ENCODE measurements around the gene BASP1. TPM values are rescaled to one million over a fixed set of nuclear protein-coding genes. Genes with fewer than 3 reads are reported as not detected.

BASP1 gene
- 1 to 10 TPM; 3.9 to 8.1 TPM for total RNA-seq

DNA sequence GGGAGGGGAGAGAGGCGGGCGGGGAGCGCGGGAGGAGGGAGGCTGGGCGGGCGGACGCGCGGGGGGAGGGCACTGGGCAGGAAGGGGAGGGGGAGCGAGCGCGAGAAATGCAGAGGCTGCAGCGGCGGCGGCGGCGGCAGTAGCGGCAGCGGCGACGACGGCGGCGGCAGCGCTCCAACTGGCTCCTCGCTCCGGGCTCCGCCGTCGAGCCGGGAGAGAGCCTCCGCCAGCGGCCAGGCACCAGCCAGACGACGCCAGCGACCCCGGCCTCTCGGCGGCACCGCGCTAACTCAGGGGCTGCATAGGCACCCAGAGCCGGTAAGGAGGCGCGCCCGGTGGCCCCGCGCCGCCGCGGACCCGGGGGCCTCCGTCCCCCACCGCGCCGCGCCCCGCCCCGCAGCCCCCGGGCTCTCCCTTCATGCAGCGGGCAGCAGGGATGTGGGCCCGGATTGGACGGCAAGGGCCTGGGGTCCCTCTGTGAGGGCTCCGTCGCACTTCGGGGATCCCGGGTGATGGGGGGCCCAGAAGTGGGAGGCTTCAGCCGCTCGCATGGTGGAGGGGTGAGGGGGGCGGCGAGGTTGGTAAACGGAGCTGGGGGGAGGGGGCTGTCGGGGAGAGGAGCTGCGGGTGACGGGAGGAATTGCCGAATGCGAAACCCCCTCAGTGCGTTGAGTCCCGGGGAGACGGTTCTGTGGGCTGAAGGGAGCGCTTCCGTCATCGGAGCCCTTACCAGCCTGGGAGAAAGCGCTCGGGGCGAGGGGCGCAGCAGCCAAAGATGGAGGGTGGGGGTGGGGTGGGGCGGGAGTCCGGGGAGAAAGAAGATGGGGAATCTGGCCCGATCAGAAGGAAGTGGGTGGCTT is at the start of gene BASP1:
Gene BASP1, plus strand, starts transcription at position 139 of the 860 bp plus-strand sequence. CDS start 57,586 bp downstream, outside the sequence.
- Mint-ChIP-seq H3K4me1 (ENCODE audit: low read depth in 2 of 2) (peaks cover 0 to 10% of the 10 kb centered on the region in 2 donors), H3K27me3 (peaks cover 14 to 19% of the 10 kb centered on the region in 2 donors), H3K9me3 (no peaks in the 10 kb centered on the region), H3K36me3 (no peaks in the 10 kb centered on the region), H3K27ac (no peak within 1 kb of the TSS), H3K4me3 (peak within 1 kb of the TSS; percentile 67)
- peak; percentile 45 to 65 for ATAC-seq
- DNase-seq (ENCODE audit: low spot score) = no peak

- no peaks in the 10 kb centered on the region for H3K27me3 Mint-ChIP-seq
- no peak overlapping the region for H3K4me3 Mint-ChIP-seq
- no peaks in the 10 kb centered on the region for H3K36me3 Mint-ChIP-seq
- DNase-seq (ENCODE audit: low spot score) = no peak
- no peak overlapping the region for H3K27ac Mint-ChIP-seq
- H3K4me1 Mint-ChIP-seq (ENCODE audit: low read depth in 2 of 2) = no peaks in the 10 kb centered on the region
- H3K9me3 Mint-ChIP-seq = peaks cover 7% of the 10 kb centered on the region
- ATAC-seq = no peak
These were observed 47.9 kb upstream of the BASP1 start for GRCh38 chr5:17169507-17169906.

GRCh38 chr5:17172791-17173190 is 44.6 kb upstream of the BASP1 start:
- Mint-ChIP-seq H3K9me3 (peaks cover 10% of the 10 kb centered on the region), H3K27ac (no peak overlapping the region), H3K27me3 (no peaks in the 10 kb centered on the region), H3K4me3 (no peak overlapping the region), H3K4me1 (ENCODE audit: low read depth in 2 of 2) (no peaks in the 10 kb centered on the region), H3K36me3 (no peaks in the 10 kb centered on the region)
- ATAC-seq (no peak), DNase-seq (ENCODE audit: low spot score) (no peak)

DNA sequence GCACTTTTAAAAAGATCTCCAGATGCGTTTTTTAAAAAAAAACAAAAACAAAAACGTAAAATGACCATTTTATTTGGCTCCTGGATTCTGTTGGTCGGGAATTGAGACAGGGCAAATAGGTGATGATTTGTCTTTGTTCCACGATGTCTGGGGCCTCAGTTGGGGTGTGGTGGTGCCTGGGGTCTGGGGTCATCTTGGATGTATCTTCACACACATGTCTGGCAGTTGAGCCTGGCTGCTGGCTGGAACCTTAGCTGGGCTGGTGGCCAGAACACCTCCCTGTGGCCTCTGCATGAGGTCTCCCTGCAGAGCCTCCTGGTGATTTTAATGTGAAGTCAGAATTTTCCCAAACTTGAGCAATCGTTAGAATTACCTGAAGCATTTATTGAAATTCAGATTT is 42.5 kb upstream of the BASP1 start:
- Mint-ChIP-seq H3K27me3 (no peaks in the 10 kb centered on the region), H3K4me1 (ENCODE audit: low read depth in 2 of 2) (no peaks in the 10 kb centered on the region), H3K9me3 (peaks cover 10% of the 10 kb centered on the region), H3K36me3 (no peaks in the 10 kb centered on the region), H3K27ac (no peak overlapping the region), H3K4me3 (no peak overlapping the region)
- ATAC-seq = no peak
- no peak for DNase-seq (ENCODE audit: low spot score)

- ATAC-seq (no peak), DNase-seq (ENCODE audit: low spot score) (no peak)
- Mint-ChIP-seq H3K27ac (no peak overlapping the region), H3K4me1 (ENCODE audit: low read depth in 2 of 2) (no peaks in the 10 kb centered on the region), H3K27me3 (no peaks in the 10 kb centered on the region), H3K36me3 (no peaks in the 10 kb centered on the region), H3K4me3 (no peak overlapping the region), H3K9me3 (peaks cover 10% of the 10 kb centered on the region)
These were observed 39.7 kb upstream of the BASP1 start for GRCh38 chr5:17177501-17178372.

DNA sequence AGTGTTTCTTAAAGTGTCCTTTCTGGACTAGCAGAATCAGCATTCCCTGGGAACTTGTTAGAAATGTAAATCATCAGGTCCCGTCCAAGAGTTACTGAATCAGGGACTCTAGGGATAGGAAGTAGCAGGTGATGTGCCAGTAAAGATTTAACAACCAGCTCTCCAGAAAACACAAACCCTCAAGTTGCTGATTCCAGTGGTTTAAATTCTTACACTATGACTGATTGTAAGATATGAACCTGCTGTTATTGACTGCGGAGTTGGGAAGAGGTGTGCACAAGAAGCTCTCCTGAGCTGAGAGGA is 39.1 kb upstream of the BASP1 start:
- Mint-ChIP-seq H3K27ac (no peak overlapping the region), H3K27me3 (no peaks in the 10 kb centered on the region), H3K9me3 (peaks cover 6% of the 10 kb centered on the region), H3K4me3 (no peak overlapping the region), H3K36me3 (no peaks in the 10 kb centered on the region), H3K4me1 (ENCODE audit: low read depth in 2 of 2) (no peaks in the 10 kb centered on the region)
- no peak for DNase-seq (ENCODE audit: low spot score)
- ATAC-seq = no peak

DNA sequence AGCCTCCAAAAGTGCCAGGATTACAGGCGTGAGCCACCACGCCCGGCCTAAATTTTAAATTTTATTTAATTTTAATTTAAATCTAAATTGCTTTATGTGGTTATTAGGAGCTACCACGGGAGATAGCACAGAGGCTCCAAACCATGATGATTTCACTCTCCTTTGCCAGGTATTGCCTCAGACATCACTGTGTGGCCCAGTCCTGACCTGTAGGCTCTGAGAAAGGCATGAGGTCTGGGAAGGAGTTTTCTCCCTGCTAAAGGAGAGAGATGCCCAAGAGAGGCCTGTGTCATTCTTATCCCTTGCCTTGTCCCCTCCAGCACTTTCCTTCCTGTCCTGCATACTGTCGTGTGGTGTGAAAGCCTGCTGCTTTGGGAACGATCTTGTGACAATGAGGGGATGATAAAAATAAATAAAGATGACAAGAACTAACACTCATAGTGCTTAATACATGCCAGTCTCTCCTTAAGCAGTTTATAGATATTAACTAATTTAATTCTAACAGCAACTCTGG is 37.0 kb upstream of the BASP1 start:
- DNase-seq (ENCODE audit: low spot score) (no peak), ATAC-seq (no peak)
- Mint-ChIP-seq H3K27ac (no peak overlapping the region), H3K4me3 (no peak overlapping the region), H3K36me3 (no peaks in the 10 kb centered on the region), H3K4me1 (ENCODE audit: low read depth in 2 of 2) (no peaks in the 10 kb centered on the region), H3K9me3 (peaks cover 6% of the 10 kb centered on the region), H3K27me3 (no peaks in the 10 kb centered on the region)

DNA sequence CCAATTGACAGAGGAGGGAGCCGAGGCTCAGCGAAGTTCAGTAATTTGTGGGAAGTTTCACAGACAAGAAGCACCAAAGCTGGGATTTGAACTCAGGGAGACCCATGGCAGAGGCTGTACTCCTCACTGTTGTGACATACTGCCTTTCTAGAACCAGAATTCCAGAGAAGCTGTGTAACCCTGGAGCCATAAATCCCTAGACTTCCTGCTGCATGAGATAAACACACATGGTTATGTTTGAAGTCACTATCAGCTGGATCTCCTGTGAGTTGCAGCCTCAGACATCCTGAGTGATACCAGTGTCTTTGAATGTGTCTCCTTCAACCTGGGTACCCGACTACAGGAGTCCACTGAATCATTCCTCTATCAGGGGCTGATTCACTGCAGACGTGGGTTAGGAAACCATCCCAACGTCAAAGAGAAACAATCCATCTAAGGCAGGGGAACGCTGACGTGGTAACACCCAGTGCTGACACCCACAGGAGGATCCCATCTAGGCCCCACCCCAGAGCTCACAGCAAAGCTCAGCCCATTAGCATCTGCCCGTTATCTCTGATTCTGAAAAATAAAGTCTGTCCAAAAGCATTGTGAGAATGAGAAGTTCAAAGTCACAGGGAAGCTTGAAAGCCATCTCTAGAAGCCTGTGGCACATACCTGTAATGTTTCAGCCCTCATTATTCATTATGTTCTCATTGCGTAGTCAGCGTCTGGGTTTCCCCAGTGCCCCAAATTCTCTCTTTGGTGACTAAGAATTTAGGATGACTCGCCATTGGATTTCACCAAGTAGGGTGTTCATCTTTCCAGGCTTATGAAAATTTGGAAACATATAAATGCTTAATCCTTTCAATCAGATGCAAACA is 36.3 kb upstream of the BASP1 start:
- no peak overlapping the region for H3K27ac Mint-ChIP-seq
- H3K9me3 Mint-ChIP-seq = peaks cover 6% of the 10 kb centered on the region
- no peak for ATAC-seq
- no peaks in the 10 kb centered on the region for H3K36me3 Mint-ChIP-seq
- no peaks in the 10 kb centered on the region for H3K27me3 Mint-ChIP-seq
- no peak overlapping the region for H3K4me3 Mint-ChIP-seq
- DNase-seq (ENCODE audit: low spot score) = no peak
- no peaks in the 10 kb centered on the region for H3K4me1 Mint-ChIP-seq (ENCODE audit: low read depth in 2 of 2)

- H3K36me3 Mint-ChIP-seq = no peaks in the 10 kb centered on the region
- peaks cover 0 to 2% of the 10 kb centered on the region in 2 donors for H3K27me3 Mint-ChIP-seq
- H3K9me3 Mint-ChIP-seq = peaks cover 3% of the 10 kb centered on the region
- H3K4me3 Mint-ChIP-seq = no peak overlapping the region
- ATAC-seq (no peak), DNase-seq (ENCODE audit: low spot score) (no peak)
- no peak overlapping the region for H3K27ac Mint-ChIP-seq
- no peaks in the 10 kb centered on the region for H3K4me1 Mint-ChIP-seq (ENCODE audit: low read depth in 2 of 2)
These were observed 34.9 kb upstream of the BASP1 start for GRCh38 chr5:17182494-17182893.

- Mint-ChIP-seq H3K27ac (no peak overlapping the region), H3K4me3 (no peak overlapping the region), H3K9me3 (peaks cover 3% of the 10 kb centered on the region), H3K36me3 (no peaks in the 10 kb centered on the region), H3K4me1 (ENCODE audit: low read depth in 2 of 2) (no peaks in the 10 kb centered on the region), H3K27me3 (peaks cover 0 to 2% of the 10 kb centered on the region in 2 donors)
- no peak for ATAC-seq
- DNase-seq (ENCODE audit: low spot score) = no peak
These were observed 34.5 kb upstream of the BASP1 start for GRCh38 chr5:17182981-17183380.

GRCh38 chr5:17183831-17184230 is 33.6 kb upstream of the BASP1 start:
- H3K4me1 Mint-ChIP-seq (ENCODE audit: low read depth in 2 of 2) = no peaks in the 10 kb centered on the region
- H3K27me3 Mint-ChIP-seq = peaks cover 0 to 2% of the 10 kb centered on the region in 2 donors
- DNase-seq (ENCODE audit: low spot score) = no peak
- ATAC-seq = no peak
- H3K27ac Mint-ChIP-seq = no peak overlapping the region
- H3K4me3 Mint-ChIP-seq = no peak overlapping the region
- no peaks in the 10 kb centered on the region for H3K36me3 Mint-ChIP-seq
- peaks cover 3% of the 10 kb centered on the region for H3K9me3 Mint-ChIP-seq

- DNase-seq (ENCODE audit: low spot score) (no peak), ATAC-seq (no peak)
- Mint-ChIP-seq H3K27ac (no peak overlapping the region), H3K4me3 (no peak overlapping the region), H3K27me3 (peaks cover 0 to 5% of the 10 kb centered on the region in 2 donors), H3K4me1 (ENCODE audit: low read depth in 2 of 2) (peaks cover 0 to 3% of the 10 kb centered on the region in 2 donors), H3K36me3 (no peaks in the 10 kb centered on the region), H3K9me3 (peaks cover 2% of the 10 kb centered on the region)
These were observed 32.8 kb upstream of the BASP1 start for GRCh38 chr5:17184588-17184987.

GRCh38 chr5:17185349-17185748 is 32.1 kb upstream of the BASP1 start:
- Mint-ChIP-seq H3K27ac (no peak overlapping the region), H3K4me1 (ENCODE audit: low read depth in 2 of 2) (peaks cover 0 to 3% of the 10 kb centered on the region in 2 donors), H3K27me3 (peaks cover 0 to 5% of the 10 kb centered on the region in 2 donors), H3K9me3 (no peaks in the 10 kb centered on the region), H3K36me3 (no peaks in the 10 kb centered on the region), H3K4me3 (no peak overlapping the region)
- no peak for ATAC-seq
- no peak for DNase-seq (ENCODE audit: low spot score)
